NCI-H1417 treated with DMSO at 0.1 percent for 48 hours (cell line): Measurements from ENCODE around the gene TMEM87B.
"Not testable (repeated sequence)": the region's sequence is repeated elsewhere in the genome, so short reads cannot be mapped to it uniquely, and the experiment has no call there.

ENCODE experiments used
- DNase-seq: peaks from one replicate; lab custom pipeline; 2025; lab: John Stamatoyannopoulos, UW

The TMEM87B gene

GRCh38 chr2:112065966-112066365 lies 10.9 kb downstream of the TMEM87B start:
- no peak for DNase-seq

- DNase-seq: not testable (repeated sequence)
Measured at GRCh38 chr2:112069794-112070193, 14.7 kb downstream of the TMEM87B start.

GRCh38 chr2:112073875-112074274 lies 18.8 kb downstream of the TMEM87B start:
- no peak for DNase-seq

- DNase-seq: no peak
Measured at GRCh38 chr2:112074506-112074905, 19.4 kb downstream of the TMEM87B start.

- DNase-seq: no peak
Measured at GRCh38 chr2:112075490-112076260, 20.6 kb downstream of the TMEM87B start.

GRCh38 chr2:112077814-112078213 lies 22.7 kb downstream of the TMEM87B start:
- DNase-seq: no peak

- no peak for DNase-seq
Measured at GRCh38 chr2:112081262-112081661, 26.2 kb downstream of the TMEM87B start.

GRCh38 chr2:112084689-112085374 lies 29.8 kb downstream of the TMEM87B start:
- DNase-seq: no peak

- DNase-seq: no peak
Measured at GRCh38 chr2:112085375-112085730, 30.3 kb downstream of the TMEM87B start.

- no peak for DNase-seq
Measured at GRCh38 chr2:112085916-112086669, 31.0 kb downstream of the TMEM87B start.

GRCh38 chr2:112087346-112088020 lies 32.4 kb downstream of the TMEM87B start:
- DNase-seq: no peak

- no peak for DNase-seq
Measured at GRCh38 chr2:112089375-112089774, 34.3 kb downstream of the TMEM87B start.

- no peak for DNase-seq
Measured at GRCh38 chr2:112092286-112093041, 37.4 kb downstream of the TMEM87B start.

- DNase-seq: no peak
Measured at GRCh38 chr2:112093216-112093615, 38.1 kb downstream of the TMEM87B start.

GRCh38 chr2:112095681-112096080 lies 40.6 kb downstream of the TMEM87B start:
- no peak for DNase-seq

- no peak for DNase-seq
Measured at GRCh38 chr2:112096098-112096497, 41.0 kb downstream of the TMEM87B start.

GRCh38 chr2:112108178-112108832 lies 53.2 kb downstream of the TMEM87B start:
- DNase-seq: no peak

- no peak for DNase-seq
Measured at GRCh38 chr2:112109278-112109677, 54.2 kb downstream of the TMEM87B start.

- DNase-seq: no peak
Measured at GRCh38 chr2:112110966-112111365, 55.9 kb downstream of the TMEM87B start.

GRCh38 chr2:112113354-112113753 lies 58.3 kb downstream of the TMEM87B start:
- DNase-seq: not testable (repeated sequence)

- DNase-seq: no peak
Measured at GRCh38 chr2:112118148-112118547, 63.1 kb downstream of the TMEM87B start.
